Posterior vena cava (tissue), 2 donors: ENCODE data around the gene CAVIN3. TPM values are rescaled to one million over a fixed set of nuclear protein-coding genes. Genes with fewer than 3 reads are reported as not detected.
"Not testable (repeated sequence)": the region's sequence is repeated elsewhere in the genome, so short reads cannot be mapped to it uniquely, and the experiment has no call there.

Experiments used
- DNase-seq: peaks from one replicate; pipeline ENCODE4 v3.0.0-alpha.2; 2020; ENCODE audit warnings: low spot score
- intact Hi-C, 2 donors: fragments of 100-400 bp; cut with DNase I; formaldehyde crosslinking; loops; one replicate each; pipeline versions ENCODE4 v1.14.1 to v1.14.2; 2022 to 2023
- total RNA-seq, 2 donors: library from RNA; stranded (reverse); fragmentation: NEBNext Ultra II Directional; extraction: Animal tissue kit (Norgen Biotek cat#: 25700); gene quantifications; one replicate each; pipeline ENCODE4 v1.2.1, GENCODE V29; 2021
- donor health status: DM: yes; HTN: yes; CAD: no.
- donor health status: DM: yes; HTN: yes; CAD: no.

Gene CAVIN3
- total RNA-seq, 2 donors from 2014 or later = 156 to 166 TPM

DNA sequence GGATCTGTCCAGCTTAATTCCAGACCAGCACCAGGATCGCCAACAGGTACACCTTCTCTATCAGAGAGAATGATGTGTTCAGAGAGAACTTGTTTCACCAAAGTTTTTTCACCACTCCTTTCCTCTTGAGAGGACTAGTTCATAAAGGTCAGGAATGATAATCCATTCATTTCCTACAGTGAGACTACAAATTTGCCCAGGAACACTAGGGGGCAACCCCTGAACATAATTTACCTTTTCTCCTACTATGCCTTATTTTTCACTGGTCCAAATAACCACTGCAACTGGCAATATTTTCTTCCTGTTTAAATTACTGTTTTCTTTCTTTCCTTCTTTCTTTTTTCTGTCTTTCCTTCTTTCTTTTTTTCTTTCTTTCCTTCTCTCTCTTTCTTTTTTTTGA lies 22.5 kb downstream of the CAVIN3 start:
- no peak for DNase-seq
- intact Hi-C loops = no loop called here

DNA sequence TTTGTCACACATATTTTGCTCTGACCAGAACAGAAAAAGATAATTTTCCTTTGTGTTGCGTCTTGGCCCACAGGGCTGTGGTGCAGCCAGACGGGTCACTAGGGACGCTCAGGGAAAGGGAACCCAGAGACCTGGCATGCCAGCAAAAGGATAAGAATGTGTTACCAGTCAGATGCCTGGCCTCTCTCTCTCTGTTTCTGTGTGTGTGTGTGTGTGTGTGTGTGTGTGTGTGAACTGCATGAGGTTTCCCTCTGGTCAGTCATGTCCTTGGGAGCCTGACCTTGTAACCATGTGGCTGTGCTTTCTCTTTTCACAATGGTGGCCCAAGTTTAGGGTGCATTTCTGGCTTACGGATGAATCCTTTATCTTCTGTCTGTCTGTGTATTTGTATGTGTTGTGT lies 35.3 kb downstream of the CAVIN3 start:
- intact Hi-C loops = no loop called here
- DNase-seq = no peak

DNA sequence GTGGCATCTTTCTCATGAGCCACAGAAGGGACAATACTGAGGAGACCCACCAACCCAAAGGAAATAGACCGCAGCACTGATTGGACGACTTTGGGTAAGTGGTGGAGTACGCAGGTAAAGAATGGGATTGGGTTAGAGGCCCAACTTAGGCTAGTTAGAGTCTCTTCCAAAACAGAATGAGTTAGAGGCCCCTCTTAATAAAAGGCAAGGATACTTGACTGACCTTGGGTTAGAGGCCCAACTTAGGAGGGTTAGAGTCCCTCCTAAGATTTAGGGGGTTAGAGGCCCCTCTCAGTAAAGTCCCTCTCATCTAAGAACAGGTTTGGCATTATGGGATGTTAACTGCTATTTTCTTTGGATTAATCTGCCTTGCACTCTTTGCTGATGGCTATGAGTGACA lies 36.1 kb downstream of the CAVIN3 start:
- DNase-seq = no peak
- intact Hi-C loops = no loop called here

DNA sequence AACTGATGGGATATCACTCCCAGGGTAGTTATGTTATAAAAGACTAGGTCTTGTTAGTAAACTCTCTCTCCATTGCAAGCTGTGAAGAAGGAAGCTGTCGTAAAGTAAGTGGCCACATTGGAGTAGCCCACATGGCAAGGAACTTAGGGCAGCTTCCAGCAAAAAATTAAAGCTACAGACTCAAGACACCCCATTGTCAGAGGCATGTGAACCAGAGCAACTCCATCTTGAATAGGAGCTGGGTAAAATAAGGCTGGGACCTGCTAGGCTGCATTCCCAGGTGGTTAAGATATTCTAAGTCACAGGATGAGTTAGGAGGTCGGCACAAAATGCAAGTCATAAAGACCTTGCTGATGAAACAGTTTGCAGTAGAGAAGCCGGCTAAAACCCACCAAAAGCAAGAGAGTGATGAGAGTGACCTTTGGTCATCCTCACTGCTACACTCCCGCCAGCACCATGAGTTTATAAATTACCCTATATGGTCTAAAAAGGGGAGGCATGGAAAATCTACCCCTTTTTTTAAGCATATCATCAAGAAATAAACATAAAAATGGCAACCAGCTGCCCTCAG lies 36.8 kb downstream of the CAVIN3 start:
- DNase-seq = no peak
- intact Hi-C loops = no loop called here

DNA sequence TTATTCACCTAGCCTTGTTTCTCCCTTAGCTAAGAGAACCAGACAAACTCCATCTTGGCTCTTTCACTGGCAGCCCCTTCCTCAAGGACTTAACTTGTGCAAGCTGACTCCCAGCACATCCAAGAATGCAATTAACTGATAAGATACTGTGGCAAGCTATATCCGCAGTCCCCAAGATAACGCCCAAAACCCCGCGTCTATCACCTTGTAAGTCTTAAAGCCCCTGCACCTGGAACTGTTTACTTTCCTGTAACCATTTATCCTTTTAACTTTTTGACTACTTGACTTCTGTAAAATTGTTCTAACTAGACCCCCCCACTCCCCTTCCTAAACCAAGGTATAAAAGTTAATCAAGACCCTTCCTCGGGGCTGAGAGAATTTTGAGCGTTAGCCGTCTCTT lies 39.5 kb downstream of the CAVIN3 start:
- intact Hi-C loops = not testable (repeated sequence)

DNA sequence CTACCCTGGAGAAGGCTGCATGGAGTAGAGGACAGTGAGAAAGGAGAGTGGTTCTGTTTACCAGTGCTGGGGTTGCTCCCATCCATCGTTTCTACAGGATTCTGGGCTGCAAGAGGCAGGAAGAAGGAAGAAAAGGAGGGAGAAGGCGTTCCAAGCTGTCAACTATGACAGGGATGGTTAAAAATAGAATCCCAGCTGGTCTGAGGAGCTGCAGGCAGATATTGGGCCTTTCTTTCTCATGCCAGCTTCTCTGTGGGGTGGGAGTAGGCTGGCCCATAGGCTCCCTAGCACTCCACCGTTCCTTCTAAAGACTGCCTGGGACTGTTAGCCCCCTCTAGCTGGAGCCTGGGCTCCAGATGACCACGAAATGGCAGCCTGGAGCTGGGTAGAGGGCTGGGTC lies 47.1 kb downstream of the CAVIN3 start:
- no peak for DNase-seq
- intact Hi-C loops = no loop called here

More for the DNA sequence above, 39.5 kb downstream of the CAVIN3 start:
- DNase-seq = not testable (repeated sequence)

DNA sequence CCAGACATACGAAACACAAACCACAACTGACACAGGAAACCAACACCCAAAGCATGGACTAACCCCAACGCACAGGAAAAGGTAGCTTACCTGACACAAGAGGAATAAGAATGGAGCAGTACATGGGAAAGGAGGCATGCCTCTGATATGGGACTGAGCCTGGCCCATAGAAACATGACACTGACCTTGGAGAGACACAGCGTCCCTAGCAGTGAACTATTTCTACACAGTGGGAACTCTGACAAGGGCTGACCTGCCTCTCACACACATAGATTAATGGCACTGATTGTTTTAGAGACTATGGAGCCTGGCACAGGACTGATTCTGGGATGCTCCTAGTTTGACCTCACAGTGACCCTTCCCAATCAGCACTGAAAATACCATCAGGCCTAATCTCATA lies 48.7 kb downstream of the CAVIN3 start:
- intact Hi-C loops = no loop called here
- no peak for DNase-seq

DNA sequence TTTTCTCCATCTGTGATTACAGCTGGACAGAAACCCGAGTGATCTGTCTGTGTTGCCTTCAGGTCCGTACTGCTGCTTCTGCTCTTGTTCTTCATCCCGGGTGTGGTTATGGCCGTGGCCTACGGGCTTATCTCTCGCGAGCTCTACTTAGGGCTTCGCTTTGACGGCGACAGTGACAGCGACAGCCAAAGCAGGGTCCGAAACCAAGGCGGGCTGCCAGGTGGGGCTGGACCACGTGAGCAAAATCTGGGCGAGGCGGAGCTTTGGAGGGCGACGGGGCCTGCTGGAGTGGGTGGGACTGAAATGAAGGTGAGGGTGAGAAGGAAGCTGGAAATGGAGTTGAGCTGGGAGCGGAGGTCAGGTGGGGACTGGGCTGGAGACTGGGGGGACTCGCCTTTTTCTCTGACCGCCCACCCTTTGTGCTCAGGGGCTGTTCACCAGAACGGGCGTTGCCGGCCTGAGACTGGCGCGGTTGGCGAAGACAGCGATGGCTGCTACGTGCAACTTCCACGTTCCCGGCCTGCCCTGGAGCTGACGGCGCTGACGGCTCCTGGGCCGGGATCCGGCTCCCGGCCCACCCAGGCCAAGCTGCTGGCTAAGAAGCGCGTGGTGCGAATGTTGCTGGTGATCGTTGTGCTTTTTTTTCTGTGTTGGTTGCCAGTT lies 49.6 kb downstream of the CAVIN3 start:
- intact Hi-C loops = no loop called here
- no peak for DNase-seq

DNA sequence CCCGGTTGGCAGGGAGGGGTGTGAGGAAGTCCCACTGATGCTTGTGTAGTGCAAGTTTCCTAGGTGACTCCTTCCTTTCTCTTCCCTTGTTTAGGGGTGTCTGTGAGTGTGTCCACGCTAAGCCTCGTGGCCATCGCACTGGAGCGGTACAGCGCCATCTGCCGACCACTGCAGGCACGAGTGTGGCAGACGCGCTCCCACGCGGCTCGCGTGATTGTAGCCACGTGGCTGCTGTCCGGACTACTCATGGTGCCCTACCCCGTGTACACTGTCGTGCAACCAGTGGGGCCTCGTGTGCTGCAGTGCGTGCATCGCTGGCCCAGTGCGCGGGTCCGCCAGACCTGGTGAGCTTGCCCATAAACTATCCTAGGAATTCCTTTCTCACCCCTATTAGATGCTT lies 50.3 kb downstream of the CAVIN3 start:
- DNase-seq = no peak
- intact Hi-C loops = no loop called here

Other genes with a start within 250 kb of the CAVIN3 start
- not detected for gene OR56B4, start 212.8 kb downstream of the CAVIN3 start, total RNA-seq
- not detected for gene OR52B2, start 150.2 kb downstream of the CAVIN3 start, total RNA-seq
- not detected for gene OR52W1, start 121.3 kb downstream of the CAVIN3 start, total RNA-seq
- not detected for gene C11orf42, start 114.9 kb downstream of the CAVIN3 start, total RNA-seq
- gene FHIP1B, start 85.9 kb downstream of the CAVIN3 start, total RNA-seq = 10 to 100 TPM; 20.5 to 20.6 TPM
- not detected for gene CNGA4, start 81.4 kb downstream of the CAVIN3 start, total RNA-seq
- not detected for gene CCKBR, start 60.7 kb downstream of the CAVIN3 start, total RNA-seq
- 10 to 100 TPM; 35.4 to 51.6 TPM for gene SMPD1, start 70.0 kb upstream of the CAVIN3 start, total RNA-seq
- gene APBB1, start 98.6 kb upstream of the CAVIN3 start, total RNA-seq = 10 to 100 TPM; 43.6 to 65.3 TPM
- gene HPX, start 120.5 kb upstream of the CAVIN3 start, total RNA-seq = 1 to 10 TPM; 1.2 to 1.7 TPM
- gene TRIM3, start 153.4 kb upstream of the CAVIN3 start, total RNA-seq = 10 to 100 TPM; 22.0 to 23.2 TPM
- gene ARFIP2, start 160.8 kb upstream of the CAVIN3 start, total RNA-seq = 10 to 100 TPM; 27.4 to 29.2 TPM
- 10 to 100 TPM; 33.6 to 34.9 TPM for gene TIMM10B, start 161.0 kb upstream of the CAVIN3 start, total RNA-seq
- gene DNHD1, start 176.8 kb upstream of the CAVIN3 start, total RNA-seq = 10 to 100 TPM in 1 of 2 donors, 1 to 10 TPM in 1; 9.3 to 10.3 TPM